ENCODE measurements around the gene RNF121. TPM values are rescaled to one million over a fixed set of nuclear protein-coding genes. Genes with fewer than 3 reads are reported as not detected.

The RNF121 gene
- total RNA-seq, 1 donor from 2014 or later, result 23.0 TPM

- no peaks in the 10 kb centered on the region for H3K27me3 ChIP-seq (ENCODE audit: low read depth)
- DNase-seq, result no peak
- intact Hi-C loops (cut with micrococcal nuclease), result no loop called here
- peaks cover 60% of the 10 kb centered on the region for H3K36me3 ChIP-seq
- no peak for TF ChIP-seq CTCF (IDR thresholded peaks at IDR 0.05; ENCODE audit: borderline replicate concordance)
- H3K4me3 ChIP-seq, result no peak overlapping the region
- no peaks in the 10 kb centered on the region for H3K9me3 ChIP-seq (replicated peaks)
- no peak overlapping the region for H3K27ac ChIP-seq (replicated peaks)
- H3K4me1 ChIP-seq, result peaks cover 47% of the 10 kb centered on the region
Observed at GRCh38 chr11:72001834-72002591, 73.2 kb downstream of the RNF121 start.

GRCh38 chr11:72002841-72003775 lies 74.3 kb downstream of the RNF121 start:
- DNase-seq, result no peak
- peaks cover 71% of the 10 kb centered on the region for H3K36me3 ChIP-seq
- H3K4me1 ChIP-seq, result peaks cover 38% of the 10 kb centered on the region
- intact Hi-C loops (cut with micrococcal nuclease), result no loop called here
- TF ChIP-seq CTCF (IDR thresholded peaks at IDR 0.05; ENCODE audit: borderline replicate concordance), result no peak
- H3K27ac ChIP-seq (replicated peaks), result no peak overlapping the region
- H3K27me3 ChIP-seq (ENCODE audit: low read depth), result no peaks in the 10 kb centered on the region
- H3K9me3 ChIP-seq (replicated peaks), result no peaks in the 10 kb centered on the region
- H3K4me3 ChIP-seq, result no peak overlapping the region

GRCh38 chr11:72003776-72004171 lies 74.9 kb downstream of the RNF121 start:
- no peak overlapping the region for H3K4me3 ChIP-seq
- DNase-seq, result no peak
- TF ChIP-seq CTCF (IDR thresholded peaks at IDR 0.05; ENCODE audit: borderline replicate concordance), result no peak
- intact Hi-C loops (cut with micrococcal nuclease), result no loop called here
- no peaks in the 10 kb centered on the region for H3K27me3 ChIP-seq (ENCODE audit: low read depth)
- no peak overlapping the region for H3K27ac ChIP-seq (replicated peaks)
- no peaks in the 10 kb centered on the region for H3K9me3 ChIP-seq (replicated peaks)
- peaks cover 31% of the 10 kb centered on the region for H3K4me1 ChIP-seq
- peaks cover 78% of the 10 kb centered on the region for H3K36me3 ChIP-seq

GRCh38 chr11:72004515-72005346 lies 75.9 kb downstream of the RNF121 start:
- H3K4me3 ChIP-seq, result no peak overlapping the region
- no peaks in the 10 kb centered on the region for H3K9me3 ChIP-seq (replicated peaks)
- DNase-seq, result no peak
- intact Hi-C loops (cut with micrococcal nuclease), result no loop called here
- no peaks in the 10 kb centered on the region for H3K27me3 ChIP-seq (ENCODE audit: low read depth)
- no peak for TF ChIP-seq CTCF (IDR thresholded peaks at IDR 0.05; ENCODE audit: borderline replicate concordance)
- peaks cover 86% of the 10 kb centered on the region for H3K36me3 ChIP-seq
- peak overlapping the region; percentile 3 for H3K27ac ChIP-seq (replicated peaks)
- H3K4me1 ChIP-seq, result peaks cover 22% of the 10 kb centered on the region

Data from left ventricle myocardium inferior (tissue), 1 donor.